CD4-positive, alpha-beta T cell treated with Interleukin-21 for 1 hour (primary cell): ENCODE measurements around the gene PTTG1IP.

Source experiments
- DNase-seq: peaks from one replicate; pipeline ENCODE4 v3.0.0-alpha.2; 2020

Gene PTTG1IP

GRCh38 chr21:44908908-44909307, 35.4 kb upstream of the PTTG1IP start:
- DNase-seq: no peak

GRCh38 chr21:44907966-44908895, 34.7 kb upstream of the PTTG1IP start:
- DNase-seq: no peak

- no peak for DNase-seq
These were observed 33.9 kb upstream of the PTTG1IP start for GRCh38 chr21:44907225-44907965.

- DNase-seq: no peak
These were observed 32.2 kb upstream of the PTTG1IP start for GRCh38 chr21:44905728-44906090.

- DNase-seq: no peak
These were observed 31.7 kb upstream of the PTTG1IP start for GRCh38 chr21:44905016-44905727.

GRCh38 chr21:44904141-44904923, 30.8 kb upstream of the PTTG1IP start:
- DNase-seq: no peak

- DNase-seq: no peak
These were observed 30.2 kb upstream of the PTTG1IP start for GRCh38 chr21:44903689-44904088.

GRCh38 chr21:44903050-44903685, 29.7 kb upstream of the PTTG1IP start:
- no peak for DNase-seq

GRCh38 chr21:44902268-44903049, 29.0 kb upstream of the PTTG1IP start:
- no peak for DNase-seq

GRCh38 chr21:44901391-44902074, 28.0 kb upstream of the PTTG1IP start:
- DNase-seq: no peak

GRCh38 chr21:44900559-44901251, 27.2 kb upstream of the PTTG1IP start:
- no peak for DNase-seq

GRCh38 chr21:44899768-44900558, 26.5 kb upstream of the PTTG1IP start:
- no peak for DNase-seq

- no peak for DNase-seq
These were observed 25.6 kb upstream of the PTTG1IP start for GRCh38 chr21:44898851-44899767.

- DNase-seq: no peak
These were observed 24.6 kb upstream of the PTTG1IP start for GRCh38 chr21:44898011-44898488.

GRCh38 chr21:44897326-44898010, 24.0 kb upstream of the PTTG1IP start:
- DNase-seq: no peak

GRCh38 chr21:44896561-44897286, 23.2 kb upstream of the PTTG1IP start:
- no peak for DNase-seq

- no peak for DNase-seq
These were observed 22.4 kb upstream of the PTTG1IP start for GRCh38 chr21:44895859-44896258.
